Activated B cell treated with CpG ODN at 0.5 μM for 24 hours (primary cell): ENCODE data around the gene MAD1L1. TPM values are rescaled to one million over a fixed set of nuclear protein-coding genes. Genes with fewer than 3 reads are reported as not detected.
"Not testable (repeated sequence)": the region's sequence is repeated elsewhere in the genome, so short reads cannot be mapped to it uniquely, and the experiment has no call there.

Experiments
- ATAC-seq: fragments of 200-7000 bp; cut with Tn5 transposase; one replicate; pipeline ENCODE4 v1.10.0; 2021; ENCODE audit warnings: low read depth, mild to moderate bottlenecking, moderate library complexity
- CTCF ChIA-PET: fragments of 350-600 bp; sonication (Branson Sonifier 250); formaldehyde crosslinking; loops from one replicate; lab custom pipeline; 2021; ENCODE audit warnings: antibody characterized with exemption; lab: Charles Lee
- POLR2A ChIA-PET: fragments of 350-600 bp; sonication (Branson Sonifier 250); formaldehyde crosslinking; loops from one replicate; lab custom pipeline; 2021; ENCODE audit warnings: antibody characterized with exemption; lab: Charles Lee
- DNase-seq: peaks from one replicate; pipeline ENCODE4 v3.0.0; 2022
- H3K27ac Mint-ChIP-seq: one replicate; pipeline ENCODE4 v1.8.0; 2020; ENCODE audit warnings: mixed read lengths
- H3K27me3 Mint-ChIP-seq: one replicate; pipeline ENCODE4 v1.8.0; 2021; ENCODE audit warnings: mixed read lengths
- H3K36me3 Mint-ChIP-seq: one replicate; pipeline ENCODE4 v1.8.0; 2021; ENCODE audit warnings: low read depth, mixed read lengths
- H3K4me1 Mint-ChIP-seq: one replicate; pipeline ENCODE4 v1.8.0; 2021; ENCODE audit warnings: mixed read lengths
- H3K4me3 Mint-ChIP-seq: one replicate; pipeline ENCODE4 v1.8.0; 2020; ENCODE audit warnings: mild to moderate bottlenecking, mixed read lengths
- H3K9me3 Mint-ChIP-seq: one replicate; pipeline ENCODE4 v1.8.0; 2020; ENCODE audit warnings: mixed read lengths
- intact Hi-C: fragments of 100-400 bp; cut with micrococcal nuclease; formaldehyde crosslinking; loops from one replicate; pipeline ENCODE4 v1.15.1; 2024
- total RNA-seq: library from RNA; stranded (reverse); gene quantifications from 2 replicates; pipeline ENCODE4 v1.2.3, GENCODE V29; 2022
- TF ChIP-seq, protein P1 (sequence below): fragments of 200-600 bp; IDR thresholded peaks from one replicate; pipeline ENCODE4 v1.8.0; 2022; ENCODE audit warnings: antibody characterized with exemption, mild to moderate bottlenecking

MAD1L1 gene
- total RNA-seq, 1 donor from 2014 or later = 54.6 TPM

DNA sequence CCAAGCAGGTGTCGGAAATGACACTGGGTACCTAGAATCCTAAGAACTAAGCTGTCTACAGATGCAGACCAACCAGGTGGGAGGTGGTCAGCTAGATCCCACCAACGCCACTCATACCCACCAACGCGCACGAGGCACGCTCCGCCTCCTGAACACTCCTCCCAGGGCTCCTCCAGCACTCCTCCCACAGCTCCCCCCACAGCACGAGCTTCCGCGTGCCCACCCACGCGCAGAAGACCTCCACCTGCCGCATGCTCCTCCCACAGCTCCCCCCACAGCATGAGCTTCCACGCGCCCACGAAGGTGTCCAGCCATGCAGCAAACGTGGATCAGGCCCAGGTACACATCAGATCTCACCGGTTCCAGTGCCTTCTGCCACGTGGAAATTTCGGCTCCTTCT lies 196.0 kb downstream of the MAD1L1 start:
- H3K36me3 Mint-ChIP-seq = peaks cover under 1% of the 10 kb centered on the region
- H3K9me3 Mint-ChIP-seq = no peaks in the 10 kb centered on the region
- DNase-seq = no peak
- TF ChIP-seq, protein P1, sequence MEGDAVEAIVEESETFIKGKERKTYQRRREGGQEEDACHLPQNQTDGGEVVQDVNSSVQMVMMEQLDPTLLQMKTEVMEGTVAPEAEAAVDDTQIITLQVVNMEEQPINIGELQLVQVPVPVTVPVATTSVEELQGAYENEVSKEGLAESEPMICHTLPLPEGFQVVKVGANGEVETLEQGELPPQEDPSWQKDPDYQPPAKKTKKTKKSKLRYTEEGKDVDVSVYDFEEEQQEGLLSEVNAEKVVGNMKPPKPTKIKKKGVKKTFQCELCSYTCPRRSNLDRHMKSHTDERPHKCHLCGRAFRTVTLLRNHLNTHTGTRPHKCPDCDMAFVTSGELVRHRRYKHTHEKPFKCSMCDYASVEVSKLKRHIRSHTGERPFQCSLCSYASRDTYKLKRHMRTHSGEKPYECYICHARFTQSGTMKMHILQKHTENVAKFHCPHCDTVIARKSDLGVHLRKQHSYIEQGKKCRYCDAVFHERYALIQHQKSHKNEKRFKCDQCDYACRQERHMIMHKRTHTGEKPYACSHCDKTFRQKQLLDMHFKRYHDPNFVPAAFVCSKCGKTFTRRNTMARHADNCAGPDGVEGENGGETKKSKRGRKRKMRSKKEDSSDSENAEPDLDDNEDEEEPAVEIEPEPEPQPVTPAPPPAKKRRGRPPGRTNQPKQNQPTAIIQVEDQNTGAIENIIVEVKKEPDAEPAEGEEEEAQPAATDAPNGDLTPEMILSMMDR = no peak
- peaks cover 67% of the 10 kb centered on the region for H3K4me1 Mint-ChIP-seq
- no peaks in the 10 kb centered on the region for H3K27me3 Mint-ChIP-seq
- intact Hi-C loops = no loop called here
- CTCF ChIA-PET = no interaction called here
- H3K27ac Mint-ChIP-seq = no peak overlapping the region
- H3K4me3 Mint-ChIP-seq = no peak overlapping the region
- POLR2A ChIA-PET = interaction anchor here (0.6 to 0.9 kb wide), 2 partner anchors 9 to 36 kb away, joined by 3 to 8 read pairs; no protein-coding TSS in a partner anchor
- ATAC-seq = no peak

DNA sequence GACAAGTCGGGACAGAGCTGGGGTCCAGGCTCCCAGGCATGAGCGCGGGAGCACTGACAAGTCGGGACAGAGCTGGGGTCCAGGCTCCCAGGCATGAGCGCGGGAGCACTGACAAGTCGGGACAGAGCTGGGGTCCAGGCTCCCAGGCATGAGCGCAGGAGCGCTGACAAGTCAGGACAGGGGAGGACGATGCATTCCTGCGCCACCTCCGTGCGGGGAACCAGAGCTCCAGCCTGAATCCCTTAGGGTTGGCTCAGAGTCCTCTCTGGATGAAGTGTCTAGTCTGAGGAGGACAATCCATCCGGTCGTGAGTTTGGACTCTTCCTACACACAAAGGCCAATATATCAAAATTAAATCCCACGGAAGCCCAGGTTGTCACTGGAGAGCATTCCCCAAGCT lies 196.5 kb downstream of the MAD1L1 start:
- POLR2A ChIA-PET = interaction anchor here (0.6 to 0.9 kb wide), 2 partner anchors 9 to 36 kb away, joined by 3 to 8 read pairs; no protein-coding TSS in a partner anchor
- DNase-seq, ATAC-seq, H3K4me3 Mint-ChIP-seq, H3K27me3 Mint-ChIP-seq, H3K36me3 Mint-ChIP-seq, H3K9me3 Mint-ChIP-seq, H3K27ac Mint-ChIP-seq, intact Hi-C loops, CTCF ChIA-PET: not testable (repeated sequence)
- peaks cover 67% of the 10 kb centered on the region for H3K4me1 Mint-ChIP-seq

DNA sequence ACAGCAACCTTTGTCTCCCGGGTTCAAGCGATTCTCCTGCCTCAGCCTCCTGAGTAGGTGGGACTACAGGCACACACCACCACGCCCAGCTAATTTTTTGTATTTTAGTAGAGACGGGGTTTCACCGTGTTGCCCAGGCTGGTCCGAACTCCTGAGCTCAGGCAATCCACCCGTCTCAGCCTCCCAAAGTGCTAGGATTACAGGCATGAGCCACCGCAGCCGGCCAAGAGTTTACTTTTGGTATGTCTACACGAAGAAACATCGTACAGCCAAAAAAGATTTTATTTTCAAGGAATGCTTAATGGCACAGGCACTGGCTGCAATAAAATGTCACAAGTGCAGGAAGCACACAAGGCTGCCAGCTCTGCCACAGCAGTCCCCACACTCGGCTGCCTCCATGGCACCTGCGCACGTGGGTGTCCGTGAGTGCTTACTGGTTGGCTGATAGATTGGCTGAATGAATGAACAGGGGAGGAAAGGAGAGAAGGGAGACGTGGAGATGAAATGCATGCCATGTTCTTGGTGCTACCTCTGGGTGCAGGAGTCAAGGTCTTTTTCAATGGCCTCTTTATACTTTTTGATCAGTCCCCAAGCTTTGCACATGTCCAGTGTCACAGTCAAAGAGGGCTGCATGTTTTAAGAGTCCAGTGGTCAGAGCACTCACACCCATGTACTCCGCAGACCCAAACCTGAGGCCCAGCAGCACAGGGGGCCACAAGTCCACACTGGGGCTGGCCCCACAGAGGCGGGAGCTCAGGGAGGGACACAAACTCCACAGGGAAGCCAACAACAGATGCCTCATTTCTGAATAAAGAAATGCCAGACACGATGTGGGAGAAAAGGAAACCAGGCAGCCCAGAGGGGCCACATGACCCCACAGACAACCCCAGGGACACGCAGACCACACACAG lies 198.2 kb downstream of the MAD1L1 start:
- CTCF ChIA-PET = no interaction called here
- TF ChIP-seq, protein P1 = no peak
- Mint-ChIP-seq H3K36me3 (no peaks in the 10 kb centered on the region), H3K27ac (no peak overlapping the region), H3K4me1 (peaks cover 63% of the 10 kb centered on the region), H3K9me3 (no peaks in the 10 kb centered on the region), H3K27me3 (no peaks in the 10 kb centered on the region), H3K4me3 (no peak overlapping the region)
- intact Hi-C loops = no loop called here
- ATAC-seq (no peak), DNase-seq (no peak)
- POLR2A ChIA-PET = no interaction called here

DNA sequence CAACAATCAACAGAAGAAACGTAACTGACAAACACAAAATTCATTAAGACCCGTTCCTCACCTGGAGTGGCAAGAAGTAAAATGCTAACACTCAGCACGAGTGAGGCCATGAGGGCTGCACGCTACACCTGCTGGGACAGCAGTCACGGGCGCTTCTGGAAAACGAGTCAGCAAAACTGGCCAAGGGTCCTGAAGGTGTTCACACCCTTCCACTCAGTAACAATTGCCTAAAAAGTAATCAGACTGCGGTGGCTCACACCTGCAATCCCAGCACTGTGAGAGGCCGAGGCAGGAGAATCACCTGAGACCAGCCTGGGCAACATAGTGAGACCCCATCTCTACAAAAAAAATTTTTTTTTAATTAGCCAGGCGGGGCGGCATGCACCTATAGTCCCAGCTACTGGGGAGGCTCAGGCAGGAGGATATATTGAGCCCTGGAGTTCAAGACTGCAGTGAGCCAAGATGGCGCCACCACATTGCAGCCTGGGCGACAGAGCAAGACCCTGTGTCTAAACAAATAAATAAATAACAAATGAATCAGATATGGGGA lies 199.1 kb downstream of the MAD1L1 start:
- Mint-ChIP-seq H3K27me3 (no peaks in the 10 kb centered on the region), H3K27ac (no peak overlapping the region), H3K9me3 (peaks cover 5% of the 10 kb centered on the region), H3K4me3 (no peak overlapping the region), H3K36me3 (peaks cover 3% of the 10 kb centered on the region), H3K4me1 (peaks cover 54% of the 10 kb centered on the region)
- intact Hi-C loops = no loop called here
- TF ChIP-seq, protein P1 = no peak
- ChIA-PET POLR2A (no interaction called here), CTCF (no interaction called here)
- ATAC-seq = no peak
- no peak for DNase-seq

DNA sequence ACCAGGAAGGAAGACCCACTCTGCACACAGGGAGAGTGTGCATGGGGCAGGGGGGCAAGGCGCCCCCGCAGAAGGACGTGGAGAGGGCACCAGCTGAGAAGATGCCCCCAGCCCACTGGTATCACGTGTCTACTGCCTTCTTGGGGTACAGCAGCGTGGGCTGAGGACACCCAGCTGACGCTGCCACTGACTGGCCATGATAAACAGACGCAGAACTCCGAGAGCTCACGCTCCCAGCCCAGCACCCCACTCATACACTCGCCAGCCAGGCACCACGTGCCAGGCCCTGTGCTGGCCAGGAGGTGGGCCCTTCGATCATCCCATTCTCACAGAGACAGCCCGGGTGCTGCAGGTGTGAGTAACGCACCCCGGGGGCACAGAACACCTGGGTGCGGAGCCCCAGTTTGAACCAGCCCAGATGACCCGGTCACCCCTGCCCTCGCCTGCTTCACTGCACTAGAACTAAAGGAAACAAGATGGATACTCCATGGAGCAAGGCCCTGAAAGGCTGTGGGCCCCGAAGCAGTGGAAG lies 199.8 kb downstream of the MAD1L1 start:
- no peak for ATAC-seq
- ChIA-PET POLR2A (no interaction called here), CTCF (no interaction called here)
- no peak for DNase-seq
- intact Hi-C loops = no loop called here
- Mint-ChIP-seq H3K4me1 (peaks cover 49% of the 10 kb centered on the region), H3K27ac (no peak overlapping the region), H3K9me3 (peaks cover 9% of the 10 kb centered on the region), H3K4me3 (no peak overlapping the region), H3K27me3 (no peaks in the 10 kb centered on the region), H3K36me3 (peaks cover 7% of the 10 kb centered on the region)
- TF ChIP-seq, protein P1 = no peak
